Daoy (cell line): Measurements from ENCODE around the gene KDF1. TPM values are rescaled to one million over a fixed set of nuclear protein-coding genes. Genes with fewer than 3 reads are reported as not detected.
"Not testable (repeated sequence)": the region's sequence is repeated elsewhere in the genome, so short reads cannot be mapped to it uniquely, and the experiment has no call there.

Source experiments
- DNase-seq: peaks from one replicate; pipeline ENCODE4 v3.0.0-alpha.2; 2015; ENCODE audit warnings: low read depth
- total RNA-seq: library from RNA; depleted of rRNA; stranded (reverse); fragments of >200 nt; shearing (Covaris generic); gene quantifications from 2 replicates; pipeline ENCODE4 v1.2.3, GENCODE V29; 2014

KDF1 gene
- total RNA-seq, 1 experiment from 2014 or later: 0.11 TPM

GRCh38 chr1:26956321-26956720 lies 3.9 kb downstream of the KDF1 start:
- DNase-seq: no peak

GRCh38 chr1:26953374-26953773 lies 6.9 kb downstream of the KDF1 start:
- no peak for DNase-seq

GRCh38 chr1:26951821-26952497 lies 8.3 kb downstream of the KDF1 start:
- no peak for DNase-seq

- DNase-seq: no peak
Measured at GRCh38 chr1:26951216-26951615, 9.1 kb downstream of the KDF1 start.

- DNase-seq: no peak
Measured at GRCh38 chr1:26950602-26951001, 9.7 kb downstream of the KDF1 start.

GRCh38 chr1:26949926-26950319 lies 10.3 kb downstream of the KDF1 start:
- DNase-seq: no peak

GRCh38 chr1:26949266-26949925 lies 10.9 kb downstream of the KDF1 start:
- no peak for DNase-seq

- DNase-seq: not testable (repeated sequence)
Measured at GRCh38 chr1:26948725-26949057, 11.6 kb downstream of the KDF1 start.

GRCh38 chr1:26946270-26946669 lies 14.0 kb downstream of the KDF1 start:
- no peak for DNase-seq

GRCh38 chr1:26945728-26946127 lies 14.5 kb downstream of the KDF1 start:
- DNase-seq: no peak

GRCh38 chr1:26945138-26945537 lies 15.1 kb downstream of the KDF1 start:
- no peak for DNase-seq

- DNase-seq: no peak
Measured at GRCh38 chr1:26942656-26943055, 17.6 kb downstream of the KDF1 start.

GRCh38 chr1:26941311-26941710 lies 19.0 kb downstream of the KDF1 start:
- no peak for DNase-seq

GRCh38 chr1:26938659-26939025 lies 21.6 kb downstream of the KDF1 start:
- DNase-seq: no peak

- DNase-seq: no peak
Measured at GRCh38 chr1:26938004-26938658, 22.1 kb downstream of the KDF1 start.

GRCh38 chr1:26936823-26937222 lies 23.4 kb downstream of the KDF1 start:
- no peak for DNase-seq

GRCh38 chr1:26932531-26932930 lies 27.7 kb downstream of the KDF1 start:
- no peak for DNase-seq

- peak; percentile 66 for DNase-seq
Measured at GRCh38 chr1:26923711-26924110, 36.6 kb downstream of the KDF1 start.

- no peak for DNase-seq
Measured at GRCh38 chr1:26922901-26923300, 37.4 kb downstream of the KDF1 start.

GRCh38 chr1:26922431-26922729 lies 37.9 kb downstream of the KDF1 start:
- DNase-seq: no peak

- peak; percentile 99 for DNase-seq
Measured at GRCh38 chr1:26921540-26922430, 38.5 kb downstream of the KDF1 start, which contains the start of gene NUDC. NUDC (plus strand) TSS chr1:26921743; CDS start chr1:26921849, 106 bp downstream.

GRCh38 chr1:26921126-26921539 lies 39.1 kb downstream of the KDF1 start:
- DNase-seq: no peak
